GM12864 (cell line): ENCODE results near the gene PDE8A.
A peak's percentile ranks its signal among the peaks of the same experiment; 100 is the strongest.

ENCODE experiments used
- DNase-seq: peaks from one replicate; pipeline ENCODE4 v3.0.0-alpha.2; 2011; ENCODE audit warnings: low read depth
- H3K4me3 ChIP-seq: 2 replicates; pipeline ENCODE4 v1.5.1; 2011; ENCODE audit warnings: mild to moderate bottlenecking, low read depth, low read length, control low read depth
- CTCF ChIP-seq: IDR thresholded peaks from 2 replicates; pipeline ENCODE4 v1.5.1; 2011; ENCODE audit warnings: low read depth, mild to moderate bottlenecking, moderate library complexity, low read length, control low read depth, inconsistent platforms; ENCODE audit errors: missing control alignments

The PDE8A gene

DNA sequence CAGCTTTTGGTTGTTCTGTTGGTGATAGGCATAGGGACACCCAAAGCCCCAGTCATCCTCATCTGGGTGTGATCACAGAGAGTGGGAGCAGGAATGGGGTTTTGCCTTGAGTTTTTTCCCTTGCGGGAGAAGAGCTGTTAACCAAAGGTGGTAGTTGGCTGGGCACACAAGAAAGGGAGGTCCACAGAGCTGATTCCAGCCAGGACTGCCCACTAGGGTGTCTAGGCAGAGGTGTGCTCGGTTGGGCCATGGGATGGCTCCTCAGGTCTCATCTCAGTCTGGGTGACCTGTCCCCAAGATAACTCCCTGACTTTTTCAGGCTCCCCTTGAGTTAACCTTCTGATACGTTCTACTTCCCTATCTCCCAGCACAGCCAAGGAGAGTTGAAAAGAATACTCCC lies 134.8 kb downstream of the PDE8A start:
- no peak for TF ChIP-seq CTCF
- no peak overlapping the region for H3K4me3 ChIP-seq
- no peak for DNase-seq

- no peak for TF ChIP-seq CTCF
- DNase-seq, result peak; percentile 42
- H3K4me3 ChIP-seq, result no peak overlapping the region
Observed at GRCh38 chr15:85116925-85117646, 135.4 kb downstream of the PDE8A start.

DNA sequence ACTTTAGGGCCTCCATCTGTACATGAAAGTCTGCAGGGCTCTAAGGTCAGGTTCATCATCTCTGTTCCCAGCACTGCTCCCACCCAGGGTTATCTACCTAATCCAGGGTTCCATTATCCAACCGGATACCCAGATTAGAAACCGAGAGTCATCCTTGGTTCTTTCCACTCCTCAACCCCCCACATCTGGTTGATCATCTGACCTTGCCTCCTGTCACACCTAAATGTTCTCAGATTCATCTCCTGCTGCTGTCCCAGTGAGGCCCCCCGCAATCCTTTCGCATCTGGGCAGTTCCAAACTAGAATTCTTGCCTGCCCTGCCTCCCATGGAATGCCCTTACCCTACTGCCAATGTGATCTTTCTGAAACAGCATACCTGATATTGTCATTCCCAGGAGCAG lies 136.5 kb downstream of the PDE8A start:
- H3K4me3 ChIP-seq, result no peak overlapping the region
- no peak for DNase-seq
- no peak for TF ChIP-seq CTCF

GRCh38 chr15:85118581-85118980 lies 136.9 kb downstream of the PDE8A start:
- no peak for TF ChIP-seq CTCF
- no peak overlapping the region for H3K4me3 ChIP-seq
- no peak for DNase-seq

DNA sequence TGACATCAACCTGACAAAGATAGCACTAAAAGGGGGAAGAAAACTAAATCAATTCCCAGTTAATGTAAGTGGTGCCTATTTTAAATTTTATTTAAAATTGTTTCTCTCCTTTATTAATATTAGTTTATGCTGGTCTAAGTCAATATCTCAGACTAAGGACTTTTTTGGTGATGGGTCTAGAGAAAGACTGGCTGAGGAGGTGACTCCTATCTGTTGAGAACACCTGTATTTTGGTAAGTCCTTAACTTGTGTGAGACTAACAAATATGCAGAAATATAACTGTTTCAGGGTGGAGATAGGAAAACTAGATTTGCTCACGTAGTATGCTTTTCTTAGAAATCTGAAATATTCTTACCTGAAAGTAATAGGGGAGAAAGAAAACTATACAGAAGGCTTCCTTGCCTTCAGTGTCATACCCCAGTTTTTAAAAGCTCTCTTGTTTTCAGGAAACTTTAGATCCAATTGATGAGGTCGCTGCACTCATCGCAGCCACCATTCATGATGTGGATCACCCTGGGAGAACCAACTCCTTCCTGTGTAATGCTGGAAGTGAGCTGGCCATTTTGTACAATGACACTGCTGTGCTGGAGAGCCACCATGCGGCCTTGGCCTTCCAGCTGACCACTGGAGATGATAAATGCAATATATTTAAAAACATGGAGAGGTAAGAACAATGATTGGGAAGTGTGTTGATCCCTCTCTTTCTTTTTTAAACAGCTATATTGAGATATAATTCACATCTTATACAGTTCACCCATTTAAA lies 138.9 kb downstream of the PDE8A start:
- TF ChIP-seq CTCF, result no peak
- H3K4me3 ChIP-seq, result no peak overlapping the region
- DNase-seq, result no peak

GRCh38 chr15:85124173-85124572 lies 142.5 kb downstream of the PDE8A start:
- TF ChIP-seq CTCF, result no peak
- no peak overlapping the region for H3K4me3 ChIP-seq
- no peak for DNase-seq
